GM18507 (cell line): ENCODE data around the gene LRRC61.
"Not testable (repeated sequence)": the region's sequence is repeated elsewhere in the genome, so short reads cannot be mapped to it uniquely, and the experiment has no call there.

Experiments
- DNase-seq: peaks from one replicate; pipeline ENCODE4 v3.0.0; 2011; ENCODE audit warnings: low read depth; ENCODE audit not compliant: insufficient read length; ENCODE audit errors: extremely low spot score
- FAIRE-seq: peaks from 2 replicates; lab custom pipeline; 2011; peaks lifted over from hg19 to GRCh38; lab: Jason Lieb, UNC

Gene LRRC61

GRCh38 chr7:150305903-150306284, 17.3 kb upstream of the LRRC61 start:
- FAIRE-seq, DNase-seq: not testable (repeated sequence)

GRCh38 chr7:150306377-150306776, 16.8 kb upstream of the LRRC61 start:
- FAIRE-seq, DNase-seq: not testable (repeated sequence)

- DNase-seq (no peak), FAIRE-seq (no peak)
These were observed 16.0 kb upstream of the LRRC61 start for GRCh38 chr7:150307129-150307528.

GRCh38 chr7:150307904-150308303, 15.3 kb upstream of the LRRC61 start:
- DNase-seq = no peak
- FAIRE-seq = no peak

GRCh38 chr7:150308575-150308974, 14.6 kb upstream of the LRRC61 start:
- no peak for DNase-seq
- no peak for FAIRE-seq

- DNase-seq (no peak), FAIRE-seq (no peak)
These were observed 12.0 kb upstream of the LRRC61 start for GRCh38 chr7:150311146-150311545.

- no peak for DNase-seq
- no peak for FAIRE-seq
These were observed 11.4 kb upstream of the LRRC61 start for GRCh38 chr7:150311711-150312110.

GRCh38 chr7:150312649-150313366, 10.3 kb upstream of the LRRC61 start:
- FAIRE-seq, DNase-seq: not testable (repeated sequence)

- DNase-seq (no peak), FAIRE-seq (no peak)
These were observed 9.8 kb upstream of the LRRC61 start for GRCh38 chr7:150313367-150313809.

- FAIRE-seq (no peak), DNase-seq (no peak)
These were observed 9.3 kb upstream of the LRRC61 start for GRCh38 chr7:150313870-150314269.

GRCh38 chr7:150314639-150315239, 8.4 kb upstream of the LRRC61 start:
- no peak for FAIRE-seq
- no peak for DNase-seq

- not testable (repeated sequence) for DNase-seq, FAIRE-seq
These were observed 6.2 kb upstream of the LRRC61 start for GRCh38 chr7:150316987-150317386.

GRCh38 chr7:150317748-150318444, 5.3 kb upstream of the LRRC61 start:
- DNase-seq (no peak), FAIRE-seq (no peak)

GRCh38 chr7:150321788-150322113, 1.4 kb upstream of the LRRC61 start:
- FAIRE-seq = no peak

GRCh38 chr7:150322114-150322832, 882 bp upstream of the LRRC61 start:
- FAIRE-seq (peak; percentile 81), DNase-seq (no peak)

More at GRCh38 chr7:150321788-150322113, 1.4 kb upstream of the LRRC61 start:
- DNase-seq = no peak

GRCh38 chr7:150323682-150324372, 672 bp downstream of the LRRC61 start:
- FAIRE-seq = peak; percentile 84
- DNase-seq = no peak

- DNase-seq = no peak
- FAIRE-seq = no peak
These were observed 1.3 kb downstream of the LRRC61 start for GRCh38 chr7:150324373-150324961.

- FAIRE-seq = no peak
These were observed 2.0 kb downstream of the LRRC61 start for GRCh38 chr7:150325110-150325611.

GRCh38 chr7:150325901-150326300, 2.7 kb downstream of the LRRC61 start:
- FAIRE-seq (no peak), DNase-seq (no peak)

More at GRCh38 chr7:150325110-150325611, 2.0 kb downstream of the LRRC61 start:
- DNase-seq = no peak
